Spinal cord (tissue), 10 donors: ENCODE measurements around the gene CETN2. TPM values are rescaled to one million over a fixed set of nuclear protein-coding genes. Genes with fewer than 3 reads are reported as not detected.
"Not testable (repeated sequence)": the region's sequence is repeated elsewhere in the genome, so short reads cannot be mapped to it uniquely, and the experiment has no call there.

ENCODE experiments used
- DNase-seq, 6 donors: peaks; one replicate each; pipeline versions ENCODE4 v3.0.0 to v3.0.0-alpha.2; 2013 to 2015; ENCODE audit warnings: low spot score in 6 of 6, low read depth in 4 of 6
- H3K27ac ChIP-seq: one replicate; pipeline ENCODE4 v1.5.1; 2013; ENCODE audit warnings: low read depth, low read length, control low read depth
- H3K27me3 ChIP-seq: one replicate; pipeline ENCODE4 v1.6.1; 2013; ENCODE audit warnings: low read length; ENCODE audit not compliant: control insufficient read depth, insufficient read depth
- H3K36me3 ChIP-seq: one replicate; pipeline ENCODE4 v1.6.1; 2013; ENCODE audit warnings: low read length; ENCODE audit not compliant: control insufficient read depth, insufficient read depth
- H3K4me1 ChIP-seq: one replicate; pipeline ENCODE4 v1.6.1; 2013; ENCODE audit warnings: low read length; ENCODE audit not compliant: control insufficient read depth, insufficient read depth
- H3K4me3 ChIP-seq: one replicate; pipeline ENCODE4 v1.5.1; 2013; ENCODE audit warnings: low read depth, low read length, control low read depth
- H3K9me3 ChIP-seq: one replicate; pipeline ENCODE4 v1.6.1; 2013; ENCODE audit warnings: low read length; ENCODE audit not compliant: control insufficient read depth, insufficient read depth
- WGBS: methylation state at CpG from one replicate; pipeline ENCODE4 v1.1.5; 2013; ENCODE audit warnings: missing lambda C conversion rate; ENCODE audit not compliant: insufficient coverage; 5-methylcytosine and 5-hydroxymethylcytosine counted together
- polyA plus RNA-seq, 2 donors: library from polyadenylated mRNA; unstranded; fragments of 120-200 nt; gene quantifications; one replicate each; pipeline ENCODE4 v1.2.1, GENCODE V29; 2013; ENCODE audit not compliant: insufficient read length in 2 of 2
- total RNA-seq, 2 donors: library from RNA; depleted of rRNA in 1 of 2; stranded (reverse); fragments of 120-200 nt in 1 of 2; fragments of >200 nt in 1 of 2; gene quantifications; one replicate each; pipeline versions ENCODE4 v1.2.3 to v1.2.4, GENCODE V29; 2013 to 2014
- donor health status: healthy.

Gene CETN2
- total and polyA plus RNA-seq, 4 donors: 34.1 to 129 (median 88.3) TPM

DNA sequence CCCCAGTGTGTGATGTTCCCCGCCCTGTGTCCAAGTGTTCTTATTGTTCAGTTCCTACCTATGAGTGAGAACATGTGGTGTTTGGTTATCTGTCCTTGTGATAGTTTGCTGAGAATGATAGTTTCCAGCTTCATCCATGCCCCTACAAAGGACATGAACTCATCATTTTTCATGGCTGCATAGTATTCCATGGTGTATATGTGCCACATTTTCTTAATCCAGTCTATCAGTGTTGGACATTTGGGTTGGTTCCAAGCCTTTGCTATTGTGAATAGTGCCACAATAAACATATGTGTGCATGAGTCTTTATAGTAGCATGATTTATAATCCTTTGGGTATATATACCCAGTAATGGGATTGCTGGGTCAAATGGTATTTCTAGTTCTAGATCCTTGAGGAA is 4.9 kb upstream of the CETN2 start:
- H3K27ac ChIP-seq, H3K4me1 ChIP-seq, H3K36me3 ChIP-seq, H3K27me3 ChIP-seq, DNase-seq, H3K4me3 ChIP-seq, H3K9me3 ChIP-seq: not testable (repeated sequence)
- no CpG with 5 or more reads among the region's 1 CpG for WGBS

DNA sequence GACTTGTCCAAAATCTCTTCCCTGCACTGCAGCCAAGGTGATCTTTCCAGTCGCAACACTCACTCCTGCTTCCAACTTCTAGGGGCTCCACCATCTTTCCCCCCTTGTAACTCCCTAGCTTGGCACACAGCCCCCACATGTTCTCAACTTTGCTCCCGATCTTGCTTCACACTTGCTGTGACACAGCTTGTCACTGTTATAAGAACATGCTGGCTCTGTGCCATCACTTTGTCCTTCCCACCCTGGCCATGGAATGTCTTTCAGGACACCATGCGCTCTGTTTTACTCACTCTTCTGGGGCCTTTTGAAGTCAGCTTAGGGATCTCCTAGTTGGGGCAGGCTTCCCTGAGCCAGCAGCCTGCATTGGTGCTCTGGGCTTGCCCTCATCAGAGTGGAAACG is 2.8 kb upstream of the CETN2 start:
- Histone ChIP-seq H3K36me3 (peaks cover 2% of the 10 kb centered on the region), H3K4me3 (no peak overlapping the region), H3K27ac (no peak overlapping the region), H3K9me3 (no peaks in the 10 kb centered on the region), H3K4me1 (peaks cover 8% of the 10 kb centered on the region), H3K27me3 (no peaks in the 10 kb centered on the region)
- no peak for DNase-seq
- WGBS: 69% methylated on average over 4 of the region's 4 CpGs

- H3K4me3 ChIP-seq: no peak overlapping the region
- WGBS: 88% methylated on average over 5 of the region's 5 CpGs
- no peak for DNase-seq
These were observed 2.0 kb upstream of the CETN2 start for GRCh38 chrX:152832520-152832919.

GRCh38 chrX:152831391-152831790 is 834 bp upstream of the CETN2 start:
- 21% methylated on average over 4 of the region's 10 CpGs for WGBS
- Histone ChIP-seq H3K36me3 (peaks cover 2% of the 10 kb centered on the region), H3K27ac (no peak overlapping the region), H3K27me3 (no peaks in the 10 kb centered on the region), H3K4me3 (peak overlapping the region; percentile 60), H3K9me3 (no peaks in the 10 kb centered on the region), H3K4me1 (peaks cover 8% of the 10 kb centered on the region)
- DNase-seq: no peak

More at GRCh38 chrX:152832520-152832919, 2.0 kb upstream of the CETN2 start:
- H3K27me3 ChIP-seq: no peaks in the 10 kb centered on the region
- peaks cover 2% of the 10 kb centered on the region for H3K36me3 ChIP-seq
- no peaks in the 10 kb centered on the region for H3K9me3 ChIP-seq
- H3K27ac ChIP-seq: no peak overlapping the region
- peaks cover 8% of the 10 kb centered on the region for H3K4me1 ChIP-seq

- Histone ChIP-seq H3K27ac (no peak overlapping the region), H3K27me3 (no peaks in the 10 kb centered on the region), H3K36me3 (no peaks in the 10 kb centered on the region), H3K4me3 (no peak overlapping the region), H3K4me1 (no peaks in the 10 kb centered on the region), H3K9me3 (no peaks in the 10 kb centered on the region)
- WGBS: 49% methylated on average over 6 of the region's 7 CpGs
- DNase-seq: no peak
These were observed 5.6 kb downstream of the CETN2 start for GRCh38 chrX:152824841-152825374.

DNA sequence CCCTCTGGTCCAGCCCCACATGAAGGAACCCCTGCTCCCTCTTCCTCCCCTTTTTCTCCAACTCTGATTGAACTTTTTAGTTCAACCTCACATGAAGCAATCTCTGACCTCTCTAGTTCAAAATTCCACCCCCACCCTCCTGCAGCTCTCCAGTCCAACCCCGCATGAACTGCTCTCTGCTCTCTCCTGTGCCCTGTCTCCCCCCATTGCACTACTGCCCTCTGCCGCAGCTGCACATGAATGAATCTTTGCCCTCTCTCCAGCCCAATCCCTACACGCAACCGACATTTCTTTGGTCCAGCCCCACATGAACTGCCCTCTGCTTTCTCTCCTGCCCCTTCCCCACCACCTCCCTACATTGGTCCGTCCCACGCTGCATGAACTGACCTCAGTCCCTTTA is 6.9 kb downstream of the CETN2 start:
- Histone ChIP-seq H3K36me3 (no peaks in the 10 kb centered on the region), H3K27me3 (no peaks in the 10 kb centered on the region), H3K27ac (no peak overlapping the region), H3K4me3 (no peak overlapping the region), H3K9me3 (no peaks in the 10 kb centered on the region), H3K4me1 (no peaks in the 10 kb centered on the region)
- no peak for DNase-seq
- WGBS: 47% methylated on average over 6 of the region's 6 CpGs

DNA sequence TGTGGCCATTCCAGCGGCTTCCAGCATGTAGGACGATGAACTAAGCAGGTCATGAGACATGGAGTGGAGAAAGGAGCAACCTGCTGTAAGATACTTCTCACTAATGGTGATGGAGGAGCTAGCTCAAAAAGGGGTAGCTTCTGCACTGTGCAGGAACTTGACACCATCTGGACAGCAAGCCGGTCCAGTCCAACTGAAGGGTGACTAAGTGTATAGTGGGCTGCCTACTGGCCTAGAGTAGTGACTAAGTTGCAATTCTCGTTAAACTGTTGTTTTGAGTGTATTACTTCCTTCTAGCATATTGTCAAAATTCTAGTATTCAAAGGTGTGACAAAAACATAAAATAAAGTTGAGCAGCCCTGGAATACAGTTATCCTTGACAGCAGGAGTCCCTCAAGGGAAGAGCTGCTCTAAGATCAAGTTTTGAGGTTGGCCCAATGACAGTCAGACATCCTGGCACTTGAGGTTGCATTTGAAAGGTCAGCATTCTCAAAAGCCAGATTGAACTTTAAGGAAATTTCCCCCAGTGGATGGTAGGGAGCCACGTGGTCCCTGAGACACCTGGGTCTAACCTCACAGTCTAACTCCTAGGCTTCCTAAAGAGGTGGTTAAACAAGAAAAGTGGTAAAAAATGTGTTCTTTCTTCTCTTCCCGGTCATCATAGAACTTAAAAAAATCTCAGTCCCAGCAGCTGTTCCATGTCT is 8.0 kb downstream of the CETN2 start:
- 86% methylated on average over 3 of the region's 6 CpGs for WGBS
- no peaks in the 10 kb centered on the region for H3K36me3 ChIP-seq
- H3K4me1 ChIP-seq: no peaks in the 10 kb centered on the region
- no peaks in the 10 kb centered on the region for H3K27me3 ChIP-seq
- no peaks in the 10 kb centered on the region for H3K9me3 ChIP-seq
- no peak for DNase-seq
- no peak overlapping the region for H3K4me3 ChIP-seq
- no peak overlapping the region for H3K27ac ChIP-seq

DNA sequence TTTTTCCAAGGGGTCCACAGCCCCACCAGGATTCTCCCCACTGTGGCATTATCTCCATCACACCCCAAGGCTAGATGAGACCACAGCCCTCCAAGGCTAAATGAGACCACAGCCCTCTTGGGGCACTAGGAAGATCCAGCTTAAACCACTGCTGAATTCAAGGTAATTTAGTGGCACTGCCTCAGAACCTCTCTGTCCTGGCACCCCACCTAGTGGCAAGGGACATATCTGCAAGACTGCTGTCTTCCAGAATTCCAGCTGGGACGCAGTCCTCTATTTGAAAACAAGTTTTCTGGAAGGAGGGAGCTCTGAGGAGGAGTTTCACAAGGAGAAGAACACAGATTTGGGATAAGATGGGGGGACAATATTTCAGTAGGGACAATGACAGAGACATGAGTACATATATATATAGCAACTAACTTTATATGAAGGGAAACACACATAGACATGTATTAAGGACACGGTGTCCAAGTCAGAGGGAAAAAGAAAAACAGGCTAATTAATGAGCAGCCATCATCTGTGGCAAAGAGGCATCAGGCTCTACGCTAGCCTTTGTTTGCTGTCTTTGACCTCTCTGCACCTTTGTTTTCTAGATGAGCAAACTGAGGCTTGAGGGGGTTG is 9.3 kb downstream of the CETN2 start:
- DNase-seq: no peak

DNA sequence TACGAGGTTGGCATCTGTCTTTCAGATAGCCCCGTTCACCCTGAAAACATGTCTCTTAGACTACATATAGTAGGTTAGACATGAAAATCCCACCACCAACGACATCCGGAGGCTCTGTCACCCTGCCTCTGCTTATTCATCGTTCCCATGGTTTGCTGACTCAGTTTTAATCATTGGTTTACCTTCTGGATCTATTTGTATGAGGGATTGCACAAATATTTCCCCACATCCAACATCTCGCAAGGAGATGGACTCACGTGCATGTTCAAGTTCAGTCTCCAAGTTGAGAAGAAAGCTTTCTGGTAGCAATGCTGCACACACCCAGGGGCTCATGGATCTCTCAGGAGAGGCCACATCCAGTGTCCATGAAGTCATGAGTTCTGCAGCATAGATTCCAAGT is 10.8 kb downstream of the CETN2 start:
- no peak overlapping the region for H3K4me3 ChIP-seq
- no peaks in the 10 kb centered on the region for H3K36me3 ChIP-seq
- H3K9me3 ChIP-seq: no peaks in the 10 kb centered on the region
- DNase-seq: no peak
- H3K27me3 ChIP-seq: no peaks in the 10 kb centered on the region
- no peaks in the 10 kb centered on the region for H3K4me1 ChIP-seq
- H3K27ac ChIP-seq: no peak overlapping the region
- 86% methylated on average over 4 of the region's 7 CpGs for WGBS

More for the DNA sequence above, 9.3 kb downstream of the CETN2 start:
- H3K9me3 ChIP-seq: no peaks in the 10 kb centered on the region
- no peak overlapping the region for H3K27ac ChIP-seq
- no peaks in the 10 kb centered on the region for H3K36me3 ChIP-seq
- 38% methylated on average over 3 of the region's 3 CpGs for WGBS
- no peak overlapping the region for H3K4me3 ChIP-seq
- H3K4me1 ChIP-seq: no peaks in the 10 kb centered on the region
- no peaks in the 10 kb centered on the region for H3K27me3 ChIP-seq

- Histone ChIP-seq H3K4me3 (no peak overlapping the region), H3K36me3 (no peaks in the 10 kb centered on the region), H3K9me3 (no peaks in the 10 kb centered on the region), H3K27ac (no peak overlapping the region), H3K27me3 (no peaks in the 10 kb centered on the region), H3K4me1 (no peaks in the 10 kb centered on the region)
- DNase-seq: no peak
- 57% methylated on average over 1 of the region's 2 CpGs for WGBS
These were observed 11.3 kb downstream of the CETN2 start for GRCh38 chrX:152819266-152819665.
